Stomach (tissue), 4 donors: Measurements from ENCODE around the gene GC.

Experiments
- EP300 ChIP-seq: sonication (generic); formaldehyde crosslinking; IDR thresholded peaks from one replicate; pipeline ENCODE4 v1.6.1; 2017; ENCODE audit warnings: antibody characterized with exemption
- TF ChIP-seq, protein P1 (sequence below), 7 experiments: fragments of 450-650 bp in 4 of 7; fragments of 200-600 bp in 3 of 7; sonication (generic) in 3 of 7; IDR thresholded peaks; one replicate each; pipeline ENCODE4 v1.5.1; 2016 to 2019; ENCODE audit warnings: antibody characterized with exemption in 7 of 7, control low read depth in 2 of 7, mild to moderate bottlenecking in 1 of 7

DNA sequence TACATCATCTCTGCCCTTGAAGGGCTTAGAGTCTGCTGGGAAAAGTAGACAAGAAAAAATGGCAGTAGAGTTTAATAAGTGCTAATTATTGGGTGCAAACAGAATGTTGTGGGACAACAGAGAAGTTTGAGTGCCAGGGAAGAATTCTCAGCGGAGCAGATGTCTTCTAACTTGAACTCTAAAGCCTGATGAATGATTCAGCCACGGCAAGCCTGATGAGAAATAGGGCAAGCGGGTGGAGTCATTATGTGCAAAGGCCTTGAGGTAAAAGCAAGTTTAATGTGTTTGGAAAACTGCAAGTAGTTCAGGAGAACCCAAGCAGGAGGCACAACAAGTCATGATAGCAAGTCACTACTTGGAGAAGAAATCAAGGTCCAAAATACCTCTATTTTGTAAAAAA, 37.5 kb downstream of the GC start:
- TF ChIP-seq, protein P1, sequence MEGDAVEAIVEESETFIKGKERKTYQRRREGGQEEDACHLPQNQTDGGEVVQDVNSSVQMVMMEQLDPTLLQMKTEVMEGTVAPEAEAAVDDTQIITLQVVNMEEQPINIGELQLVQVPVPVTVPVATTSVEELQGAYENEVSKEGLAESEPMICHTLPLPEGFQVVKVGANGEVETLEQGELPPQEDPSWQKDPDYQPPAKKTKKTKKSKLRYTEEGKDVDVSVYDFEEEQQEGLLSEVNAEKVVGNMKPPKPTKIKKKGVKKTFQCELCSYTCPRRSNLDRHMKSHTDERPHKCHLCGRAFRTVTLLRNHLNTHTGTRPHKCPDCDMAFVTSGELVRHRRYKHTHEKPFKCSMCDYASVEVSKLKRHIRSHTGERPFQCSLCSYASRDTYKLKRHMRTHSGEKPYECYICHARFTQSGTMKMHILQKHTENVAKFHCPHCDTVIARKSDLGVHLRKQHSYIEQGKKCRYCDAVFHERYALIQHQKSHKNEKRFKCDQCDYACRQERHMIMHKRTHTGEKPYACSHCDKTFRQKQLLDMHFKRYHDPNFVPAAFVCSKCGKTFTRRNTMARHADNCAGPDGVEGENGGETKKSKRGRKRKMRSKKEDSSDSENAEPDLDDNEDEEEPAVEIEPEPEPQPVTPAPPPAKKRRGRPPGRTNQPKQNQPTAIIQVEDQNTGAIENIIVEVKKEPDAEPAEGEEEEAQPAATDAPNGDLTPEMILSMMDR (IDR thresholded peaks at IDR 0.05): no peak
- TF ChIP-seq EP300: no peak
